ENCODE data around the gene SNRPE. TPM values are rescaled to one million over a fixed set of nuclear protein-coding genes. Genes with fewer than 3 reads are reported as not detected.

Gene SNRPE
- 215 and 233 TPM in 2 replicates for total RNA-seq (2014; rRNA removed; shearing (Covaris generic))

GRCh38 chr1:203861379-203862184, at the start of gene SNRPE:
Gene SNRPE (plus strand): TSS chr1:203861599. CDS start chr1:203861660, 61 bp downstream.

Small RNAs within 50 kb of the gene (small RNA-seq; reads per million reads assigned to genes)
- gene HSPE1P6: not detected

Other genes starting within 250 kb of the SNRPE start
- 44.5 and 47.2 TPM in 2 replicates for gene ATP2B4, start 234.8 kb upstream of the SNRPE start, total RNA-seq (2014; rRNA removed; shearing (Covaris generic))
- not detected in 2 replicates for gene LAX1, start 96.4 kb upstream of the SNRPE start, total RNA-seq (2014; rRNA removed; shearing (Covaris generic))
- gene ZBED6, start 66.0 kb upstream of the SNRPE start, total RNA-seq (2014; rRNA removed; shearing (Covaris generic)): 10.6 and 12.3 TPM in 2 replicates
- gene ZC3H11A, start 66.0 kb upstream of the SNRPE start, total RNA-seq (2014; rRNA removed; shearing (Covaris generic)): 84.1 and 95.1 TPM in 2 replicates
- gene SOX13, start 211.5 kb downstream of the SNRPE start, total RNA-seq (2014; rRNA removed; shearing (Covaris generic)): 8.3 and 8.7 TPM in 2 replicates